K562 (cell line): ENCODE measurements around the gene BIN1. TPM values are rescaled to one million over a fixed set of nuclear protein-coding genes. Genes with fewer than 3 reads are reported as not detected.
"Not testable (repeated sequence)": the region's sequence is repeated elsewhere in the genome, so short reads cannot be mapped to it uniquely, and the experiment has no call there.

Experiments used
- ATAC-seq: fragments of 200-7000 bp; cut with Tn5 transposase; 3 replicates; pipeline ENCODE4 v1.9.1; 2020; ENCODE audit warnings: moderate library complexity
- BruUV-seq: library from RNA; stranded (reverse); fragments of 400-500 nt; replicated peaks from 2 replicates; lab custom pipeline; 2021; lab: Mats Ljungman, UMichigan
- CTCF ChIA-PET: fragments of 300-600 bp; formaldehyde crosslinking; extraction: SDS; loops from one replicate; lab custom pipeline; 2021; ENCODE audit warnings: low intra/inter-chr PET ratio; lab: Yijun Ruan, JAX
- POLR2A ChIA-PET: fragments of 300-600, 350-650 bp; sonication (Branson Sonifier 250); formaldehyde crosslinking; extraction: SDS; loops from one replicate; lab custom pipeline; 2021; ENCODE audit warnings: antibody characterized with exemption, inconsistent platforms; lab: Yijun Ruan, JAX
- DNase-seq, 4 experiments: peaks; one replicate each; pipeline versions ENCODE4 v3.0.0 to v3.0.0-alpha.2; 2011 to 2018; ENCODE audit warnings: low spot score in 3 of 4, mixed read lengths in 3 of 4; ENCODE audit errors: extremely low read depth in 1 of 4
- FAIRE-seq: peaks from 2 replicates; lab custom pipeline; 2011; peaks lifted over from hg19 to GRCh38; lab: Jason Lieb, UNC
- H2AFZ ChIP-seq: 2 replicates; pipeline ENCODE4 v1.6.0; 2011; ENCODE audit warnings: low read depth, low read length, control low read depth, inconsistent platforms
- H3K27ac ChIP-seq: fragments of 200-600 bp; 3 replicates; pipeline ENCODE4 v1.8.0; 2011; ENCODE audit warnings: low read depth, mild to moderate bottlenecking, control low read depth, inconsistent platforms, low read length, moderate library complexity, mixed read lengths; ENCODE audit errors: extremely low read depth
- H3K27me3 ChIP-seq, 2 experiments: fragments of 300-600 bp in 1 of 2; 2 replicates in 1 of 2; 3 replicates in 1 of 2; pipeline versions ENCODE4 v1.6.0 to v1.8.0; 2011; ENCODE audit warnings: inconsistent platforms in 2 of 2, low read length in 2 of 2, mild to moderate bottlenecking in 1 of 2, mixed read lengths in 1 of 2, moderate library complexity in 1 of 2; ENCODE audit not compliant: control insufficient read depth in 2 of 2, insufficient read depth in 2 of 2
- H3K36me3 ChIP-seq: fragments of 300-600 bp; 3 replicates; pipeline ENCODE4 v1.8.0; 2011; ENCODE audit warnings: mild to moderate bottlenecking, low read length, inconsistent platforms; ENCODE audit not compliant: control insufficient read depth, insufficient read depth
- H3K4me1 ChIP-seq, 2 experiments: fragments of 200-600 bp in 1 of 2; replicated peaks in 1 of 2; 2 replicates in 1 of 2; 3 replicates in 1 of 2; pipeline versions ENCODE4 v1.5.1 to v1.8.0; 2011; ENCODE audit warnings: inconsistent platforms in 2 of 2, low read length in 2 of 2, mild to moderate bottlenecking in 1 of 2, mixed read lengths in 1 of 2, moderate library complexity in 1 of 2; ENCODE audit not compliant: control insufficient read depth in 2 of 2, insufficient read depth in 2 of 2
- H3K4me2 ChIP-seq: 2 replicates; pipeline ENCODE4 v1.6.1; 2011; ENCODE audit warnings: low read length, control low read depth, inconsistent platforms, mixed read lengths; ENCODE audit not compliant: insufficient read depth
- H3K4me3 ChIP-seq: fragments of 200-600 bp; sonication (generic), shearing (Covaris generic); 2 replicates; pipeline ENCODE4 v1.5.1; 2016; ENCODE audit warnings: control low read depth, inconsistent platforms
- H3K79me2 ChIP-seq: fragments of 200-600 bp; 3 replicates; pipeline ENCODE4 v1.8.0; 2011; ENCODE audit warnings: low read length, inconsistent platforms; ENCODE audit not compliant: control insufficient read depth, insufficient read depth
- H3K9ac ChIP-seq, 2 experiments: 2 replicates each; pipeline versions ENCODE4 v1.6.0 to v1.6.1; 2011; ENCODE audit warnings: low read depth in 2 of 2, low read length in 2 of 2, control low read depth in 1 of 2, inconsistent platforms in 1 of 2, mild to moderate bottlenecking in 1 of 2, mixed read lengths in 1 of 2; ENCODE audit not compliant: insufficient read depth in 1 of 2
- H3K9me1 ChIP-seq: one replicate; pipeline ENCODE4 v1.6.0; 2011; ENCODE audit warnings: inconsistent platforms, mild to moderate bottlenecking, low read length, moderate library complexity; ENCODE audit not compliant: control insufficient read depth, insufficient read depth
- H3K9me3 ChIP-seq: replicated peaks from 2 replicates; pipeline ENCODE4 v1.5.1; 2011; ENCODE audit warnings: low read depth, low read length, inconsistent platforms; ENCODE audit not compliant: control insufficient read depth, insufficient read depth
- H4K20me1 ChIP-seq: replicated peaks from 2 replicates; pipeline ENCODE4 v1.6.1; 2011; ENCODE audit warnings: low read length, inconsistent platforms, mixed read lengths; ENCODE audit not compliant: control insufficient read depth, insufficient read depth
- CTCF ChIP-seq, 3 experiments: IDR thresholded peaks in 2 of 3; conservative IDR thresholded peaks in 1 of 3; 2 replicates each; pipeline ENCODE4 v1.5.1; 2011 to 2012; ENCODE audit warnings: low read length in 3 of 3, mild to moderate bottlenecking in 3 of 3, control low read depth in 2 of 3, improper control_type of control experiment in 1 of 3, inconsistent platforms in 1 of 3, low read depth in 1 of 3, mixed read lengths in 1 of 3, moderate library complexity in 1 of 3; ENCODE audit not compliant: insufficient read depth in 2 of 3
- PHF21A ChIP-seq: fragments of 450-650 bp; IDR thresholded peaks from 2 replicates; pipeline ENCODE4 v1.6.1; 2017; ENCODE audit warnings: low read depth, borderline replicate concordance
- ZNF146 ChIP-seq: IDR thresholded peaks from one replicate; pipeline ENCODE4 v1.6.1; 2018; ENCODE audit warnings: missing compliant biosample characterization; ENCODE audit not compliant: unreplicated experiment
- WGBS: fragments of 100-300 bp; shearing (Covaris generic); methylation state at CpG from one replicate; pipeline ENCODE4 v1.1.6; 2016; ENCODE audit warnings: low coverage, mixed read lengths; ENCODE audit not compliant: insufficient coverage; ENCODE audit errors: missing lambda C conversion rate; 5-methylcytosine and 5-hydroxymethylcytosine counted together
- in situ Hi-C: fragments of 300-500 bp; cut with MboI; formaldehyde crosslinking; loops from 4 replicates; pipeline ENCODE4 v1.15.0; 2018; ENCODE audit warnings: inconsistent platforms, mixed read lengths
- intact Hi-C: fragments of 100-400 bp; cut with micrococcal nuclease; formaldehyde crosslinking; loops from 2 replicates; pipeline ENCODE4 v1.14.2; 2022
- polyA plus RNA-seq, 8 experiments: library from polyadenylated mRNA; depleted of rRNA in 4 of 8; stranded (reverse) in 5 of 8; unstranded in 3 of 8; fragments of >200 nt; fragmentation: Nextera tagmentation in 2 of 8; fragmentation: Illumina TruSeq in 1 of 8; extraction: Ambion mirVana in 2 of 8; extraction: Trizol in 1 of 8; gene quantifications; 2 replicates each; pipeline versions ENCODE4 v1.2.1 to v1.2.3, GENCODE V29; 2011 to 2014; ENCODE audit warnings: inconsistent platforms in 1 of 8, missing spikeins in 1 of 8
- total RNA-seq, 7 experiments: library from RNA; depleted of rRNA in 6 of 7; stranded (reverse); fragments of >200 nt in 6 of 7; fragmentation: Illumina TruSeq in 2 of 7; extraction: Trizol in 2 of 7; gene quantifications; 2 replicates each; pipeline versions ENCODE4 v1.2.1 to v1.2.3, GENCODE V29; 2011 to 2021; ENCODE audit warnings: low replicate concordance in 1 of 7

The BIN1 gene
- total and polyA plus RNA-seq, 9 of the 15 experiments (the other 6 are each of a cell fraction or from before 2014, with no cell fraction given) = 0.04 to 2.8 (median 0.79) TPM; not detected in 1

- H3K36me3 ChIP-seq, H3K4me2 ChIP-seq, H3K9me1 ChIP-seq, H3K79me2 ChIP-seq, H3K9ac ChIP-seq, H3K4me3 ChIP-seq, CTCF ChIA-PET, H4K20me1 ChIP-seq, ATAC-seq, H3K27ac ChIP-seq, H2AFZ ChIP-seq, DNase-seq, H3K9me3 ChIP-seq, in situ Hi-C loops, intact Hi-C loops, FAIRE-seq, BruUV-seq: not testable (repeated sequence)
- 0% methylated on average over 1 of the region's 1 CpG for WGBS
- H3K27me3 ChIP-seq = peaks cover 7 to 20% of the 10 kb centered on the region in 2 experiments; a peak in 4 of 5 replicates
- POLR2A ChIA-PET = interaction anchor here (0.6 kb wide), 1 partner anchor 666 kb away, joined by 3 read pairs; no protein-coding TSS in a partner anchor
- H3K4me1 ChIP-seq = peaks cover 0 to 11% of the 10 kb centered on the region in 2 experiments; a peak in 2 of 5 replicates
- peak; percentile 79 for TF ChIP-seq ZNF146 (CRISPR knock-in tag)
These were observed 78.2 kb downstream of the BIN1 start for GRCh38 chr2:127028745-127029144.

- Histone ChIP-seq H3K4me3 (no peak overlapping the region), H3K9me3 (no peaks in the 10 kb centered on the region), H3K9me1 (no peaks in the 10 kb centered on the region), H3K79me2 (no peaks in the 10 kb centered on the region), H4K20me1 (no peaks in the 10 kb centered on the region), H3K36me3 (no peaks in the 10 kb centered on the region), H3K27ac (no peak overlapping the region), H3K9ac (no peak overlapping the region), H3K4me2 (no peak overlapping the region), H3K27me3 (peaks cover 7 to 16% of the 10 kb centered on the region in 2 experiments; a peak in 4 of 5 replicates), H2AFZ (no peak overlapping the region), H3K4me1 (peaks cover 0 to 11% of the 10 kb centered on the region in 2 experiments; a peak in 2 of 5 replicates)
- no TSS peak for BruUV-seq
- peak in 2 of 3 experiments; percentile 5 to 17; a peak in 1 of 6 replicates for TF ChIP-seq CTCF (IDR thresholded peaks at IDR 0.05 in 2 of 3, conservative IDR thresholded peaks at IDR 0.05 in 1 of 3; ENCODE audit: insufficient read depth in 2 of 3, low read depth in 1 of 3, low read length in 3 of 3)
- TF ChIP-seq PHF21A = no peak
- in situ Hi-C loops = no loop called here
- intact Hi-C loops = no loop called here
- ChIA-PET POLR2A (no interaction called here), CTCF (no interaction called here)
- FAIRE-seq (no peak), DNase-seq (no peak), ATAC-seq (no peak)
- 14% methylated on average over 2 of the region's 2 CpGs for WGBS
These were observed 79.2 kb downstream of the BIN1 start for GRCh38 chr2:127027715-127028114.
